ENCODE measurements around the gene RARG.

RARG gene

GRCh38 chr12:53186745-53187144 lies 45.3 kb downstream of the RARG start:
- TF ChIP-seq, protein P1, sequence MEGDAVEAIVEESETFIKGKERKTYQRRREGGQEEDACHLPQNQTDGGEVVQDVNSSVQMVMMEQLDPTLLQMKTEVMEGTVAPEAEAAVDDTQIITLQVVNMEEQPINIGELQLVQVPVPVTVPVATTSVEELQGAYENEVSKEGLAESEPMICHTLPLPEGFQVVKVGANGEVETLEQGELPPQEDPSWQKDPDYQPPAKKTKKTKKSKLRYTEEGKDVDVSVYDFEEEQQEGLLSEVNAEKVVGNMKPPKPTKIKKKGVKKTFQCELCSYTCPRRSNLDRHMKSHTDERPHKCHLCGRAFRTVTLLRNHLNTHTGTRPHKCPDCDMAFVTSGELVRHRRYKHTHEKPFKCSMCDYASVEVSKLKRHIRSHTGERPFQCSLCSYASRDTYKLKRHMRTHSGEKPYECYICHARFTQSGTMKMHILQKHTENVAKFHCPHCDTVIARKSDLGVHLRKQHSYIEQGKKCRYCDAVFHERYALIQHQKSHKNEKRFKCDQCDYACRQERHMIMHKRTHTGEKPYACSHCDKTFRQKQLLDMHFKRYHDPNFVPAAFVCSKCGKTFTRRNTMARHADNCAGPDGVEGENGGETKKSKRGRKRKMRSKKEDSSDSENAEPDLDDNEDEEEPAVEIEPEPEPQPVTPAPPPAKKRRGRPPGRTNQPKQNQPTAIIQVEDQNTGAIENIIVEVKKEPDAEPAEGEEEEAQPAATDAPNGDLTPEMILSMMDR (IDR thresholded peaks at IDR 0.05; ENCODE audit: low read depth, low read length), result no peak
- H3K4me3 ChIP-seq (ENCODE audit: low read depth, low read length), result no peak overlapping the region

DNA sequence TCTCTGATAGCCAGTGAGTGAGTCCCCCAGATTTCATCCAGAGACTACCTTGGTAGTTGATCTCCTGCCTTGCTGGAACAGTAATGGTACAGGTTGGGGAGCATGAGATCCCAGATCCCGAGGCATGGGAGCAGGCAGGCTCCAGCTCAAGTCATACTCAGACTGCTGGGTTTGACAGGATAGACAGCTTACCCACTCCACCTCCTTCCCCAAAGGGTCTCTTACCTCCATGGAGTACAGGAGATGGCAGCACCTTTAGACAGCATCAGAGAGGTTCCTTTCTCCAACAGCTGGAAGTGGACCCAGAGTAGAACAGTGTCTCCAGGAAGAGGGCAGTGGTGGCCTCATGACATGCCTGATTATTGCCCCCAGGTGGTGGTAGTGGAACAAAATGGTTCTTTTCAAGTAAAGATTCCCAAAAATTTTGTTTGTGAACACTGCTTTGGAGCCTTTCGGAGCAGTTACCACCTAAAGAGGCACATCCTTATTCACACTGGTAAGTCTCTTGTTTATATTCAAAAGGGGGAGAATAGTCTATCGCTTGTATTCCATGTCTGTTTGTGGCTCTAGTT lies 46.3 kb downstream of the RARG start:
- TF ChIP-seq, protein P1 (IDR thresholded peaks at IDR 0.05; ENCODE audit: low read depth, low read length), result no peak
- no peak overlapping the region for H3K4me3 ChIP-seq (ENCODE audit: low read depth, low read length)

DNA sequence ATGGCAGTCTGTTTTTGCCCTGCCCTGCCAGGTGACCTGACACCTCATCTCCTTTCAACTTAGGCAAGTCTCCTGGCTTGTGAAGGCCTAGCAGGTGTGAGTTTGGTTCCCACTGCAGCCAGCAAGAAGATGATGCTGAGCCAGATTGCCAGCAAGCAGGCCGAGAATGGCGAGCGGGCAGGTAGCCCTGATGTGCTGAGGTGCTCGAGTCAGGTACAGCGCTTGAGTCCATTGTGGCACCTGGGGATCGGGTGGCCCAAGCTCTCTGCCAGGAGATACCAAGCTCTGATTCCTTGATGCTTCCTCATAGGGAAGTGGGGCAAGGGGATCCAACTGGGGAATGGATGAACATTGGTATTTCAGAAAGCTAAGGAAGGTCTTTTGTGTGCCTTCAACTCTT lies 47.2 kb downstream of the RARG start:
- no peak overlapping the region for H3K4me3 ChIP-seq (ENCODE audit: low read depth, low read length)
- TF ChIP-seq, protein P1 (IDR thresholded peaks at IDR 0.05; ENCODE audit: low read depth, low read length), result no peak

- no peak overlapping the region for H3K4me3 ChIP-seq (ENCODE audit: low read depth, low read length)
- TF ChIP-seq, protein P1 (IDR thresholded peaks at IDR 0.05; ENCODE audit: low read depth, low read length), result no peak
These were observed 49.1 kb downstream of the RARG start for GRCh38 chr12:53182903-53183302.

GRCh38 chr12:53181935-53182334 lies 50.1 kb downstream of the RARG start:
- peak overlapping the region; percentile 74 for H3K4me3 ChIP-seq (ENCODE audit: low read depth, low read length)
- TF ChIP-seq, protein P1 (IDR thresholded peaks at IDR 0.05; ENCODE audit: low read depth, low read length), result no peak

- peak overlapping the region; percentile 74 for H3K4me3 ChIP-seq (ENCODE audit: low read depth, low read length)
- TF ChIP-seq, protein P1 (IDR thresholded peaks at IDR 0.05; ENCODE audit: low read depth, low read length), result no peak
These were observed 50.9 kb downstream of the RARG start for GRCh38 chr12:53180931-53181645.

- peak within 1 kb of the TSS; percentile 74 for H3K4me3 ChIP-seq (ENCODE audit: low read depth, low read length)
- TF ChIP-seq, protein P1 (IDR thresholded peaks at IDR 0.05; ENCODE audit: low read depth, low read length), result no peak
These were observed 51.6 kb downstream of the RARG start, which contains the start of the genes CSAD and ZNF740 for GRCh38 chr12:53180220-53180930. Gene CSAD, minus strand, starts transcription at chr12:53180925. Its CDS starts 7,455 bp downstream, at chr12:53173470. Gene ZNF740, plus strand, starts transcription at chr12:53180722. Its CDS starts 1,262 bp downstream, at chr12:53181984.
